ENCODE results near the gene RPL4. TPM values are rescaled to one million over a fixed set of nuclear protein-coding genes. Genes with fewer than 3 reads are reported as not detected.

RPL4 gene
- total and polyA plus RNA-seq, 9 of the 15 experiments (the other 6 are each of a cell fraction or from before 2014, with no cell fraction given) = 2,055 to 7,760 (median 5,069) TPM

DNA sequence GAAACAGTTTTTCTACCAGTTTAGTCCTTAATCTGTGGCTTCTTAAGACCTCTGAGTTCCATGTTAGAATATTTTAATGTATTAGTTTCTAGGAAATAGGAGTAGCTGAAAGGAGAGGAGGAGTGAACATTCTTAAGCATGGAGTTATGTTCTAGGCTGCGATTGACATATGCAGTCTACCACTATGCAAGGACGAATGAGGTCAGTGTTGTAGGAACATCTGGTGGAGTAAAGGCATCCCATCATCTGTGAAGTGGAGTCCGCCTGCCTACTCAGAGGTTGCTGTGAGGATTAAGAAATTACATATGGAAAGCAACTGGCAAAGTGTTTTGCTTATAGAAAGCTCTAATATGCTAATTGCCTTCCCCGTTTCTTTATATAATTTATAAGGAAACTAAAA is 52.2 kb downstream of the RPL4 start:
- H3K4me2 ChIP-seq (ENCODE audit: insufficient read depth, low read length) = no peak overlapping the region
- no peak overlapping the region for H3K27ac ChIP-seq (ENCODE audit: extremely low read depth, low read depth, low read length)
- ATAC-seq = no peak
- CTCF ChIA-PET (ENCODE audit: low intra/inter-chr PET ratio) = no interaction called here
- intact Hi-C loops (cut with micrococcal nuclease) = no loop called here
- BruUV-seq (replicated peaks) = no TSS peak
- no peak overlapping the region for H3K4me3 ChIP-seq
- POLR2A ChIA-PET = interaction anchor here (0.6 kb wide), 1 partner anchor 647 kb away, joined by 4 read pairs; no protein-coding TSS in a partner anchor
- H3K36me3 ChIP-seq (ENCODE audit: control insufficient read depth, insufficient read depth, low read length) = peaks cover 21% of the 10 kb centered on the region; the same call in 1 of the 3 replicates
- no peak for FAIRE-seq
- no peaks in the 10 kb centered on the region for H3K4me1 ChIP-seq (replicated peaks in 1 of 2; ENCODE audit: control insufficient read depth in 2 of 2, insufficient read depth in 2 of 2, low read length in 2 of 2)
- no peaks in the 10 kb centered on the region for H3K9me1 ChIP-seq (ENCODE audit: control insufficient read depth, insufficient read depth, low read length)
- no peaks in the 10 kb centered on the region for H4K20me1 ChIP-seq (replicated peaks; ENCODE audit: control insufficient read depth, insufficient read depth, low read length)
- no peak for DNase-seq (ENCODE audit: extremely low read depth in 1 of 4, low spot score in 3 of 4)
- no peaks in the 10 kb centered on the region for H3K27me3 ChIP-seq (ENCODE audit: control insufficient read depth in 2 of 2, insufficient read depth in 2 of 2, low read length in 2 of 2)
- no peak overlapping the region for H2AFZ ChIP-seq (ENCODE audit: low read depth, low read length)
- H3K9me3 ChIP-seq (replicated peaks; ENCODE audit: control insufficient read depth, insufficient read depth, low read depth, low read length) = no peaks in the 10 kb centered on the region
- in situ Hi-C loops (cut with MboI) = no loop called here
- H3K9ac ChIP-seq (ENCODE audit: insufficient read depth in 1 of 2, low read depth in 2 of 2, low read length in 2 of 2) = no peak overlapping the region
- WGBS (ENCODE audit: insufficient coverage, low coverage, missing lambda C conversion rate) = 89% methylated on average over 4 of the region's 4 CpGs
- no peaks in the 10 kb centered on the region for H3K79me2 ChIP-seq (ENCODE audit: control insufficient read depth, insufficient read depth, low read length)
- no peak for TF ChIP-seq ZNF561 (CRISPR knock-in tag; conservative IDR thresholded peaks at IDR 0.05)
- no peak for TF ChIP-seq NFRKB (IDR thresholded peaks at IDR 0.05; ENCODE audit: low read depth)
- TF ChIP-seq, protein P1, sequence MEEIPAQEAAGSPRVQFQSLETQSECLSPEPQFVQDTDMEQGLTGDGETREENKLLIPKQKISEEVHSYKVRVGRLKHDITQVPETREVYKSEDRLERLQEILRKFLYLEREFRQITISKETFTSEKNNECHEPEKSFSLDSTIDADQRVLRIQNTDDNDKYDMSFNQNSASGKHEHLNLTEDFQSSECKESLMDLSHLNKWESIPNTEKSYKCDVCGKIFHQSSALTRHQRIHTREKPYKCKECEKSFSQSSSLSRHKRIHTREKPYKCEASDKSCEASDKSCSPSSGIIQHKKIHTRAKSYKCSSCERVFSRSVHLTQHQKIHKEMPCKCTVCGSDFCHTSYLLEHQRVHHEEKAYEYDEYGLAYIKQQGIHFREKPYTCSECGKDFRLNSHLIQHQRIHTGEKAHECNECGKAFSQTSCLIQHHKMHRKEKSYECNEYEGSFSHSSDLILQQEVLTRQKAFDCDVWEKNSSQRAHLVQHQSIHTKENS (CRISPR knock-in tag; IDR thresholded peaks at IDR 0.05) = no peak
- TF ChIP-seq ILK (tag; IDR thresholded peaks at IDR 0.05; ENCODE audit: borderline replicate concordance, low read depth) = no peak
- no peak for TF ChIP-seq SREBF1 (IDR thresholded peaks at IDR 0.05; ENCODE audit: borderline replicate concordance, low read depth, low read length)
- no peak for TF ChIP-seq GATA2 (CRISPR knock-in tag; IDR thresholded peaks at IDR 0.05)
- TF ChIP-seq RAD51 (IDR thresholded peaks at IDR 0.05; ENCODE audit: borderline replicate concordance, low read depth) = no peak
- TF ChIP-seq, protein P2, sequence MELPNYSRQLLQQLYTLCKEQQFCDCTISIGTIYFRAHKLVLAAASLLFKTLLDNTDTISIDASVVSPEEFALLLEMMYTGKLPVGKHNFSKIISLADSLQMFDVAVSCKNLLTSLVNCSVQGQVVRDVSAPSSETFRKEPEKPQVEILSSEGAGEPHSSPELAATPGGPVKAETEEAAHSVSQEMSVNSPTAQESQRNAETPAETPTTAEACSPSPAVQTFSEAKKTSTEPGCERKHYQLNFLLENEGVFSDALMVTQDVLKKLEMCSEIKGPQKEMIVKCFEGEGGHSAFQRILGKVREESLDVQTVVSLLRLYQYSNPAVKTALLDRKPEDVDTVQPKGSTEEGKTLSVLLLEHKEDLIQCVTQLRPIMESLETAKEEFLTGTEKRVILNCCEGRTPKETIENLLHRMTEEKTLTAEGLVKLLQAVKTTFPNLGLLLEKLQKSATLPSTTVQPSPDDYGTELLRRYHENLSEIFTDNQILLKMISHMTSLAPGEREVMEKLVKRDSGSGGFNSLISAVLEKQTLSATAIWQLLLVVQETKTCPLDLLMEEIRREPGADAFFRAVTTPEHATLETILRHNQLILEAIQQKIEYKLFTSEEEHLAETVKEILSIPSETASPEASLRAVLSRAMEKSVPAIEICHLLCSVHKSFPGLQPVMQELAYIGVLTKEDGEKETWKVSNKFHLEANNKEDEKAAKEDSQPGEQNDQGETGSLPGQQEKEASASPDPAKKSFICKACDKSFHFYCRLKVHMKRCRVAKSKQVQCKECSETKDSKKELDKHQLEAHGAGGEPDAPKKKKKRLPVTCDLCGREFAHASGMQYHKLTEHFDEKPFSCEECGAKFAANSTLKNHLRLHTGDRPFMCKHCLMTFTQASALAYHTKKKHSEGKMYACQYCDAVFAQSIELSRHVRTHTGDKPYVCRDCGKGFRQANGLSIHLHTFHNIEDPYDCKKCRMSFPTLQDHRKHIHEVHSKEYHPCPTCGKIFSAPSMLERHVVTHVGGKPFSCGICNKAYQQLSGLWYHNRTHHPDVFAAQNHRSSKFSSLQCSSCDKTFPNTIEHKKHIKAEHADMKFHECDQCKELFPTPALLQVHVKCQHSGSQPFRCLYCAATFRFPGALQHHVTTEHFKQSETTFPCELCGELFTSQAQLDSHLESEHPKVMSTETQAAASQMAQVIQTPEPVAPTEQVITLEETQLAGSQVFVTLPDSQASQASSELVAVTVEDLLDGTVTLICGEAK (IDR thresholded peaks at IDR 0.05) = no peak
- TF ChIP-seq, protein P2 (CRISPR knock-in tag; IDR thresholded peaks at IDR 0.05) = no peak
- TF ChIP-seq, protein P3, sequence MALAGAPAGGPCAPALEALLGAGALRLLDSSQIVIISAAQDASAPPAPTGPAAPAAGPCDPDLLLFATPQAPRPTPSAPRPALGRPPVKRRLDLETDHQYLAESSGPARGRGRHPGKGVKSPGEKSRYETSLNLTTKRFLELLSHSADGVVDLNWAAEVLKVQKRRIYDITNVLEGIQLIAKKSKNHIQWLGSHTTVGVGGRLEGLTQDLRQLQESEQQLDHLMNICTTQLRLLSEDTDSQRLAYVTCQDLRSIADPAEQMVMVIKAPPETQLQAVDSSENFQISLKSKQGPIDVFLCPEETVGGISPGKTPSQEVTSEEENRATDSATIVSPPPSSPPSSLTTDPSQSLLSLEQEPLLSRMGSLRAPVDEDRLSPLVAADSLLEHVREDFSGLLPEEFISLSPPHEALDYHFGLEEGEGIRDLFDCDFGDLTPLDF (CRISPR knock-in tag; IDR thresholded peaks at IDR 0.05) = no peak
- no peak for TF ChIP-seq RNF2 (IDR thresholded peaks at IDR 0.05)
- no peak for TF ChIP-seq ZNF184 (CRISPR knock-in tag; IDR thresholded peaks at IDR 0.05)
- TF ChIP-seq CBFA2T2 (conservative IDR thresholded peaks at IDR 0.05) = no peak
